Measurements from ENCODE around the gene TCAIM.

GRCh38 chr3:44323341-44323955 lies 15.1 kb upstream of the TCAIM start:
- TF ChIP-seq YY1 (IDR thresholded peaks at IDR 0.05; ENCODE audit: insufficient read depth, insufficient read length) = no peak
- TF ChIP-seq ZNF274 (IDR thresholded peaks at IDR 0.05; ENCODE audit: low read depth, low read length) = no peak

All from NT2/D1 (cell line).